Mammary epithelial cell (primary cell): ENCODE measurements around the gene NEIL3.

Source experiments
- EZH2 ChIP-seq: IDR thresholded peaks from 2 replicates; pipeline ENCODE4 v1.6.1; 2012; ENCODE audit warnings: low read length, inconsistent platforms, borderline replicate concordance
- TF ChIP-seq, protein P1 (sequence below), 2 donors: IDR thresholded peaks in 1 of 2; conservative IDR thresholded peaks in 1 of 2; 2 replicates each; pipeline ENCODE4 v1.5.1; 2011 to 2012; ENCODE audit warnings: inconsistent platforms in 2 of 2, low read length in 2 of 2, mild to moderate bottlenecking in 2 of 2, control low read depth in 1 of 2, low read depth in 1 of 2; ENCODE audit not compliant: insufficient read depth in 1 of 2; ENCODE audit errors: extremely low read depth in 1 of 2

DNA sequence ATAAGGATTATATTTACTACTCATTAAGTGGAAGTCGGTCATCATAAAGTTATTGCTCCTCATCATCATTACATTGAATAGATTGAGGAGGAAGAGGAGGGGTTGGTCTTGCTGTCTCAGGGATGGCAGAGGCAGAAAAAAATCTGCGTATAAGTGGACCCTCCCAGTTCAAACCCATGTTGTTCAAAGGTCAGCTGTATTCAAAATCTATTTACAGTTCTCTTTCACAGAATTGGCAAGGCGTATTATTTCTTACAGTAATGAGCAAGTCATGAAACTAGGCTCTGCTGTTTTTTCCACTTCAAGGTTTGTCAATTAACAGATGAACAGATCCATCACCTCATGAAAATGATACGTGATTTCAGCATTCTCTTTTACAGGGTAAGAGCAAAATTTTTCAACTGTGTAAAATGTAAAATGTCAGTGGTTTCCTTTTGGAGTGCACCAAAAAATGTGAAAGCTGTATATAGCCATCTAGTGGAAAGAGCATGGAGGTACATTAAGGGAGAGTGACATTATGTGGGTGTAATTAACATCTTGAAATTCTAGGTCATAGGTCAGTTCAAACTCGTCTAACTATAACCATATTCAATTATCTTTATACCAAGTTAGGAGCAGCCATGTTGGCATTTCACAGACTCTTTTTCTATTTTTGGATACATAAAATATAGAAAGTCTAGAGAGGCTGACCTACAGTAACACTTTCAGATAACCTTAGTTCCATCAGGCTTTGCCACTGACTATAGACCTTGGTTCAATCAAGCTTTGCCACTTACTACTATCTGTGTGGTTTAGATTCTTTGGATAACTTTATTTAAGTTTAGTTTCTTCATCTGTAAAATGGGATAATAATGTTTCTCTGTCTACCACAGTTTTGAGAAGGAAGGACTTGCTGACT, 30.1 kb downstream of the NEIL3 start:
- no peak for TF ChIP-seq EZH2
- TF ChIP-seq, protein P1, sequence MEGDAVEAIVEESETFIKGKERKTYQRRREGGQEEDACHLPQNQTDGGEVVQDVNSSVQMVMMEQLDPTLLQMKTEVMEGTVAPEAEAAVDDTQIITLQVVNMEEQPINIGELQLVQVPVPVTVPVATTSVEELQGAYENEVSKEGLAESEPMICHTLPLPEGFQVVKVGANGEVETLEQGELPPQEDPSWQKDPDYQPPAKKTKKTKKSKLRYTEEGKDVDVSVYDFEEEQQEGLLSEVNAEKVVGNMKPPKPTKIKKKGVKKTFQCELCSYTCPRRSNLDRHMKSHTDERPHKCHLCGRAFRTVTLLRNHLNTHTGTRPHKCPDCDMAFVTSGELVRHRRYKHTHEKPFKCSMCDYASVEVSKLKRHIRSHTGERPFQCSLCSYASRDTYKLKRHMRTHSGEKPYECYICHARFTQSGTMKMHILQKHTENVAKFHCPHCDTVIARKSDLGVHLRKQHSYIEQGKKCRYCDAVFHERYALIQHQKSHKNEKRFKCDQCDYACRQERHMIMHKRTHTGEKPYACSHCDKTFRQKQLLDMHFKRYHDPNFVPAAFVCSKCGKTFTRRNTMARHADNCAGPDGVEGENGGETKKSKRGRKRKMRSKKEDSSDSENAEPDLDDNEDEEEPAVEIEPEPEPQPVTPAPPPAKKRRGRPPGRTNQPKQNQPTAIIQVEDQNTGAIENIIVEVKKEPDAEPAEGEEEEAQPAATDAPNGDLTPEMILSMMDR (conservative IDR thresholded peaks at IDR 0.05 in 1 of 2, IDR thresholded peaks at IDR 0.05 in 1 of 2; ENCODE audit: extremely low read depth in 1 of 2, insufficient read depth in 1 of 2, low read depth in 1 of 2, low read length in 2 of 2): peak; percentile 70 to 77
